Measurements from ENCODE around the gene GHRHR.

GHRHR gene

GRCh38 chr7:30969604-30969970 is 5.8 kb downstream of the GHRHR start:
- DNase-seq: no peak

GRCh38 chr7:30970074-30970473 is 6.3 kb downstream of the GHRHR start:
- no peak for DNase-seq

GRCh38 chr7:30970594-30971094 is 6.9 kb downstream of the GHRHR start:
- DNase-seq: no peak

- DNase-seq: no peak
Observed at GRCh38 chr7:30971440-30971839, 7.7 kb downstream of the GHRHR start.

GRCh38 chr7:30971840-30972563 is 8.2 kb downstream of the GHRHR start:
- DNase-seq: no peak

DNA sequence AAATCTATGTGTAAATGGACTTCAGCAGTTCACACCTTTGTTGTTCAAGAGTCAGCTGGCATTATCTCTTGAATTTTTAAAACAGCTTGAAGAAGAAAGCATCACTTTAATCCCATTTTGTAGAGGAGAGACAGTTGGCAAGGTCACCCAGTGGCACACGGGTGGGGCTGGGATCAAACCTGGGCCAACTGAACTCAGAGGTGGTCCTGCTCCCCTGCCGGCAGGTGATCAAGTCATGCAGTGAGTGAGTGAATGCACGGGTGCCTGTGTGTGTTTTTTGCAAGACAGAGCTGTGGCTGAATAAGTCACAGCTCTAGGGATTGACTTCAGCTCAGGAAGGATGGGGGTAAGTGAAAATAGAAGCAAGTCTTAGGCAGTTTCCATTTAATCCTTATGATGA is 9.5 kb downstream of the GHRHR start:
- DNase-seq: no peak

DNA sequence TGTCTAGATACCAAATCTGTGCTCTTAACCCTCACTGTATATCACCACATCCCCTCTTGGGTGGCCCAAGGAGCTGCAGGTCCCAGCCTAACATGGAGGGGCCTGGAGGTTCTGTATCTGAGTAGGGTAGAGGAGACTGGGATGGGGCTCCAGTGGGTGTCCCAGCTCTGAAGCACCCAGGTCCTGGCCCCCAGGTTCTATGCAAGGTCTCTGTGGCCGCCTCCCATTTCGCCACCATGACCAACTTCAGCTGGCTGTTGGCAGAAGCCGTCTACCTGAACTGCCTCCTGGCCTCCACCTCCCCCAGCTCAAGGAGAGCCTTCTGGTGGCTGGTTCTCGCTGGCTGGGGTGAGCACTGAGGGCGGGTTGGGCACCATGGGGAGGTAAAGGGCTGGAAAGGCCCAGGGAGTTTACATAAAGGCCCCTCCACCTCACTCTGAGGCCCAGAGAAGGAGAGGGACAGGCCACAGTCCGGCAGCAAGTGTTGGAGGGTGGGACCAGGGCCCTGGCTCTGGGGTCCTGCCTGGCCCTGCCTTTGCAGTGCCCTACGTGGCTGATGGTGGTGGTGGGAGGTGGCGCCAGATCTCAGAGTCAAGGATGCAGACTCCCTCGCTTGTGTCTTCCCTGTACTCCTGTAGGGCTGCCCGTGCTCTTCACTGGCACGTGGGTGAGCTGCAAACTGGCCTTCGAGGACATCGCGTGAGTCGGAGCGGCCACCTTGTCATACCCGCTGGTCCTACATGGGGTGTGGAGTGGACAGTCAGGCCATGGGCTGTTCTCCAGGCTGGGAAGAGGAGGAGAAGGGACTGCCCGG is 10.2 kb downstream of the GHRHR start:
- no peak for DNase-seq

DNA sequence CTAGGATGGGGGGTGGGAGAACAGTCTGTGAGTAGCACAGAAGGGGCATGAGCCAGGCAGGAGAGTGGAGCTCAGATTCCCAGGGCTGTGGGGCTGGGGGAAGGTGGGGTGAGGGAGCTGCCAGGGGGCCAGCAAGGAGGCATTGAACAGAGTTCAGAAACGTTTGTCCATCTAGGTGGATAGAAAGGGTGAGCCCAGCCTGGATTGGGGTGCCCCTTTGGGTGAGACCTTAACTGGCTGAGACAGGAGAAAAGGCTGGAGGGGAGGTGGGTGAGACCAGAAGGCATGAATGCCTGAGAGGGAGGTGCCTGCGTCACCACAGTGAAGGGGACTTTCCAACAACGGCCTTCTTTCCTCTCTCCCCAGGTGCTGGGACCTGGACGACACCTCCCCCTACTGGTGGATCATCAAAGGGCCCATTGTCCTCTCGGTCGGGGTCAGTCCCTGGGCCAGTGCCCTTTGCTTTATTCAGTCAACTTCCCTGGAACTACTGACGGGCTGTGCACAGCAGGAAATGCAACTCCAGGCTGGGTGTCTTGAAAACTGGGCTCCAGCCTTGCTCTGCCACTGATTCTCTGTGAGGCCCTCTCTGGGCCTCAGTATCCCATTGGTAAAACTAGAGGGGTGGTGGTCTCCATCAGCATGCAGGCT is 11.0 kb downstream of the GHRHR start:
- peak; percentile 49 for DNase-seq

DNA sequence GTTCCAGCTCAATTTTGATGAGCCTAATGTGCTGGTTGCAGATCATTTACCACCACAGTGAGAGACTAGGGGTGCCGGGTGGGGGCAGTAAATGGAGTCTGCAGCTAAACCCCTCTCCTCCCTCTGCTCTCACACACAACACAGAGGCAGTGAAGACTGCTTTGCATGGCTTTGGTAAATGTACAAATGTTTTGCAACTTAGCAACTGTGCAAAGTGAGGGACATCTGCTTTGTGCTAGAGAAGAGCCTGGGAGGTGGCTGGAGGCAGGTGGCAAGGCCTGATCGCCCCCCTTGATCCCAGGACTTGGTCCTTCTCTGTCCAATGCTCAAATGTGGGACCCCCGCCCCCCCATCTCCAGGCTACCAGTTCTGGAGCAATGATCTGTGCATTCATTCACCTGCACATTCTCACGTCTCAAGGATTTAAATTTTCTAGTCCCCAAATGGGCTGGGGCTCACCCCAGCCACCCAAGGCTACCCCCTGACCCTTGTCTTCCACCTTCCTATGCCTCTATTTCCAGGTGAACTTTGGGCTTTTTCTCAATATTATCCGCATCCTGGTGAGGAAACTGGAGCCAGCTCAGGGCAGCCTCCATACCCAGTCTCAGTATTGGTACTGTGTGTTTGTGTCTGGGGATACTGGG is 11.6 kb downstream of the GHRHR start:
- DNase-seq: no peak

GRCh38 chr7:30976381-30976780 is 12.6 kb downstream of the GHRHR start:
- no peak for DNase-seq

GRCh38 chr7:30977222-30977621 is 13.5 kb downstream of the GHRHR start:
- no peak for DNase-seq

GRCh38 chr7:30977896-30978564 is 14.3 kb downstream of the GHRHR start:
- no peak for DNase-seq

DNA sequence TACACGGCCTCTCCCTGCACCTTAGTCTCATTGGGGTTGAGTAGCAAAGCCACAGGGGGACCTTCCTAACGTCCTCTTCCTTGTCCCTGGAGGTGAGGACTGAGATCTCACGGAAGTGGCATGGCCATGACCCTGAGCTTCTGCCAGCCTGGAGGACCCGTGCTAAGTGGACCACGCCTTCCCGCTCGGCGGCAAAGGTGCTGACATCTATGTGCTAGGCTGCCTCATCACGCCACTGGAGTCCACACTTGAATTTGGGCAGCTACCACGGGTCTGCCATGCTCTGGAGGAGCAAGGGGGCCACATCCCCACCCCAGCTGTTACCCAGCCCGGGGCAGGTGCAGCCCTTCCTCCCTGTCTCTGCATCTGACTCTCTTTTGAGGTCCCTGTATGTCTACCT is 15.3 kb downstream of the GHRHR start:
- DNase-seq: no peak

- no peak for DNase-seq
Observed at GRCh38 chr7:30980194-30980593, 16.4 kb downstream of the GHRHR start.

DNA sequence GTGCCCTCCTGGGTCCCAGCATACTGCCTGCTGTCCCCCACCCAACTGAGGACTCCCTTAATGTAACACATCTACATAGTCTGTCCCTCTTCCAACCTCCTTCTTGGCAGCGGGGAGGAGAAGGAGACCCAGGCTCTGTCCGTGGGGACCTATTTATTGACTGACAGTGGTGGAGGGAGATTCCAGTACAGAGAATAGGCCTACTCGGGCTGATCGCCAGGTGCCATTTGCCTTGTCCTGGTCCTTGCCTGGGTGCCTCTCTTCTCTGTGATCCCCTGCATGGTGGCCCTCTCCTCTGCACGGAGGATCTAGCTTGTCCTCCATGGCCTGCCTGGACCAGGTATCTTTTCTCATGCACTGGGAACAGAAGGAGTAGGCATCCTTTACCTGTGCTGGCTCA is 17.0 kb downstream of the GHRHR start:
- DNase-seq: no peak

DNA sequence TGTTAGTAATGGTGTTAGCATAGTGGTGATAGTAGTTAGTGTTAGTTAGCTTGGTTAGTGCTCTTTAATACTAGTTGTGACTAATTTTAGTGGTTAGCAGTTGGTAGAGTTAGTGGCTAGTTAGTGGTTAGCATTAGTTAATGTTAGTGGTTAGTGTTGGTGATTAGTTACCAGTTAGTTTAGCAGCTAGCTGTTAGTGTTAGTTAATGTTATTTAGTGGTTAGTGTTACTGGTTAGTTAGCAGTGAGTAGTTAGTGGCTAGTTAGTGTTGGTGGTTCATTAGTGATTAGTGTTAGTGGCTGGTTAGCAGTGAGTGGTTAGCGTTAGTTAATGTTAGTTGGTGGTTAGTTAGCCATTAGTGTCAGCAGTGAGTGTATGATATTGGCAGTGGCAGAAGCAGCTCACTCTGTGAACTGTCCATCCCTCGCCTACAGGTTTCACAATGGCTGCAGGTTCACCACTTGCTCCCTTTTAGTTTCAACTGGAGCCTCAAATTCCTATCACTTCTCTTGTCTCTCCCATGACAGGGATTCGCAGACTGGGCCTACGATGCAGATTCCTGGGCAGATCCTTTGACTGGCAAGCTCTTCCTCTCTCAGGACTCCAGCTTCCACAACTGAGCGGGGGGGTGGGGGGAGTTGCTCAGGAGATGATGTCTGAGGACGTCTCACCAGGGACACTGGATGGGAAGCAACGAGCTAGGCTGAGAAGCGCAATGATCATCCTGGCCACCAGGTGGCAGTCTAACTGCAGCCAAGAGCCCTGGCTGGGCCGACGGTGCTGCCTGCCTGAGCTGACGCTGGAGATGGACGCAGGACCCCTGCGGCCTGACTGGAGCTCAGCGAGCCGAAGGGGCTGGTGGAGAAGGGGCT is 19.5 kb downstream of the GHRHR start:
- DNase-seq: peak; percentile 74

DNA sequence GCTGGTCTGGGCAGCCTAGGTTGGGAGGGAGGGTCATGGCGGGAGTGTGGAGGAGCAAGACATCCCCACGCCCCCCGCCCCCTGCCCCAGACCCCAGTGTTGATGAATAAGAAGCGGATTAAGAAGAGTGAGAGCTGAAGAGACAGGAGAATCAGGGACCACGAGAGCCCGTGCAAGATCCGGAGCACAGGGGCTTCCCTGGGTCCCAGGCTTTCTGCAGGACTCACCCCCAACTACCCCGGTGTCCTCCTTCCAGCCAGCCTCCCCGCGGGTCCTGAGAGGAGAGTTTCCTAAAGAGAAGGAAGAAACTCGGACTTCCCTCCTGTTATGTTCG is 20.1 kb downstream of the GHRHR start:
- no peak for DNase-seq

DNA sequence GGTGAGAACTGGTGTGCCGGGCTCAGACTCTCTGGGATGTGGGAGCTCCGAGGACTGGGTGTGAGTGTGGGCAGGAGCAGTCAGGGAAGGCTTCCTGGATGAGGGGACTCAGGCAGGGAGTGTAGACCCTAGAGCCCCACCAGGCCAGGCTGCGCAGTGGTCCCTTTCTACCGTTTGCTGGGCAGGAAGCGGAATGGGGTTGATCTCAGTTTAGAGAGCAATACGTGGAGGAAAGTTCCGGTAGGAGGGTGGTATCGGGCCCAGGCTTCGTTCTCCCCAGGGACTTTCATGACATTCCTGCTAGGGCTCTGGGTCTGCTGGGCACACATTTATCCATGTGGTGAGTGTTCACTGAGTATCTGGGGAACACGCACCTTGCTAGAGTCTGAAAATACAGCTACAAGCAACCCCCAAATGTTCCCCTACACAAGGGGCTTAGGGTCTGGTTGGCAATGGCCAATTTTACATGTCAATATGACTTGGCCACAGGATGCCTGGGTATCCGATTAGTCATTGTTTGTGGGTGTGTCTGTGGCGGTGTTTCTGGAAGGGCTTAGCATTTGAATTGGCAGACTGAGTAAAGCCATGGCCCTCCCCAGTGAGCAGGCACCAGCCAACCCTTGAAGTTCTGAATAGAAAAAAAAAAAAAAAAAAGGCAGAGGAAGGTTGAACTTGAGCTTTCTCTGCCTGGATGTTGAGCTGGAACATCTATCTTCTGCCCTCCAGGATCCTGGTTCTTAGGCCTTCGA is 20.8 kb downstream of the GHRHR start:
- peak; percentile 58 for DNase-seq

DNA sequence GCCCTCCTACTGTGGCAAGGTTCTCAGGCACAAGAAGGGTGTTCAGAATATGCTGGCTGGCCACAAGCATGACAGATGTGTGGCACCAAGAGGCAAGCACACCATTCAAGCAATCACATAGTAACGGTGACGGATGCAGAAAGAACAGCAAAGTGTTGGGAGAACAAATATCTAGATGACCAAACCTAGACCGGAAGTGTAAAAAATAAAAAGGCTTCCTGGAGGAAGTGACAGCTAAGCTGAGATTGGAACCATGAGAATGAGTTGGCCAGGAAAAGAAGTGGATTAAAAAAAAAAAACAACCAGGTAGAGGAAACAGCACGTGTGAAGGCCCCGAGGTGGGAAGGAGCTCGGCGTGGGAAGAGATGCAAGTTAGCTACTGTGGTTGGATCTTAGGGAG is 22.0 kb downstream of the GHRHR start:
- DNase-seq: no peak

DNA sequence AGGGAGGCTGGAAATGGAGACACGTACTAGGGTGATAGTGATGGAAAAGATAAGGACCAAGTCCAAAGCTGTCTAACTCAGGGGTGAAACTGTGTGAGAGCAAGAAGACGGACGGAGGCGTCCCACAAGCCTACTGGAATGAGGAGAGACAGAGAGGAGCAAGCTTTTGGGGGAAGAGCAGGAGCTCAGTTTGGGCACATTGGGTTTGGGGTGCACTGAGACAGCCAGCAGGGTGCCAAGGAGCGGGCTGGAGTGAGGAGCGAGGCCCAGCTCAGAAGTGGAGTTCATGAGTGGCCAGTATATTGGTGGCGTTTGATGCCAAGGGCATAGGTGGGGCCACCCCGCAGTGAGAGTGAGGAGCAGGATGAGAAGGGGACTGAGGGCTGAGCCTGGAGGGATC is 22.6 kb downstream of the GHRHR start:
- no peak for DNase-seq

- no peak for DNase-seq
Observed at GRCh38 chr7:30986738-30987137, 23.0 kb downstream of the GHRHR start.
